PC-9 (cell line): ENCODE measurements around the gene CENPP. TPM values are rescaled to one million over a fixed set of nuclear protein-coding genes. Genes with fewer than 3 reads are reported as not detected.

Experiments
- BruUV-seq: library from RNA; stranded (reverse); fragments of 400-500 nt; replicated peaks from 2 replicates; lab custom pipeline; 2021; lab: Mats Ljungman, UMichigan
- CTCF ChIA-PET: fragments of 300-600 bp; sonication (Branson Sonifier 250); formaldehyde crosslinking; loops from one replicate; lab custom pipeline; 2022; ENCODE audit warnings: antibody characterized with exemption; lab: Charles Lee
- POLR2A ChIA-PET: fragments of 300-600 bp; sonication (Branson Sonifier 250); formaldehyde crosslinking; loops from one replicate; lab custom pipeline; 2022; ENCODE audit warnings: antibody characterized with exemption; ENCODE audit not compliant: unreplicated experiment; lab: Charles Lee
- DNase-seq, 2 experiments: peaks; one replicate each; pipeline versions ENCODE4 v3.0.0 to v3.0.0-alpha.2; 2015 to 2022; ENCODE audit warnings: mixed read lengths in 1 of 2
- H2AFZ ChIP-seq: fragments of 200-600 bp; sonication (generic); 2 replicates; pipeline ENCODE4 v1.8.1; 2017; ENCODE audit warnings: antibody characterized with exemption
- H3F3A ChIP-seq: fragments of 200-600 bp; sonication (generic); 2 replicates; pipeline ENCODE4 v1.8.1; 2017; ENCODE audit warnings: antibody characterized with exemption, mild to moderate bottlenecking, low read depth; ENCODE audit not compliant: insufficient read depth
- H3K27ac ChIP-seq: fragments of 200-600 bp; sonication (generic); 2 replicates; pipeline ENCODE4 v1.6.1; 2016; ENCODE audit warnings: mixed run types
- H3K27me3 ChIP-seq: fragments of 200-600 bp; sonication (generic); 2 replicates; pipeline ENCODE4 v1.6.1; 2016; ENCODE audit warnings: low read depth, mixed run types; ENCODE audit not compliant: insufficient read depth
- H3K36me3 ChIP-seq: fragments of 200-600 bp; sonication (generic); 2 replicates; pipeline ENCODE4 v1.6.1; 2016; ENCODE audit warnings: low read depth, mixed run types
- H3K4me1 ChIP-seq: fragments of 200-600 bp; sonication (generic); replicated peaks from 2 replicates; pipeline ENCODE4 v1.6.1; 2016; ENCODE audit warnings: mixed run types; ENCODE audit not compliant: insufficient read depth
- H3K4me2 ChIP-seq: fragments of 200-600 bp; sonication (generic); 2 replicates; pipeline ENCODE4 v1.6.1; 2017; ENCODE audit warnings: mixed run types
- H3K4me3 ChIP-seq: fragments of 200-600 bp; sonication (generic); 2 replicates; pipeline ENCODE4 v1.6.1; 2016; ENCODE audit warnings: mixed run types
- H3K79me2 ChIP-seq: fragments of 200-600 bp; sonication (generic); 2 replicates; pipeline ENCODE4 v1.6.1; 2017; ENCODE audit warnings: low read depth, mixed run types
- H3K9me2 ChIP-seq: fragments of 200-600 bp; sonication (generic); 2 replicates; pipeline ENCODE4 v1.8.1; 2017; ENCODE audit warnings: mild to moderate bottlenecking; ENCODE audit not compliant: insufficient read depth
- H3K9me3 ChIP-seq: fragments of 200-600 bp; sonication (generic); 2 replicates; pipeline ENCODE4 v1.8.1; 2016; ENCODE audit warnings: low read depth; ENCODE audit not compliant: insufficient read depth
- H4K20me1 ChIP-seq: fragments of 200-600 bp; sonication (generic); 2 replicates; pipeline ENCODE4 v1.8.1; 2017; ENCODE audit not compliant: insufficient read depth
- CTCF ChIP-seq: fragments of 200-600 bp; sonication (generic); conservative IDR thresholded peaks from 2 replicates; pipeline ENCODE4 v1.6.1; 2017; ENCODE audit warnings: mixed run types, antibody characterized with exemption, mild to moderate bottlenecking, moderate library complexity
- EZH2 ChIP-seq: fragments of 200-600 bp; sonication (generic); IDR thresholded peaks from 2 replicates; pipeline ENCODE4 v1.8.0; 2017; ENCODE audit warnings: antibody characterized with exemption, low read depth
- intact Hi-C: fragments of 100-400 bp; cut with micrococcal nuclease; formaldehyde crosslinking; loops from one replicate; pipeline ENCODE4 v1.10.0; 2022; ENCODE audit not compliant: unreplicated experiment
- total RNA-seq: library from RNA; stranded (reverse); gene quantifications from 2 replicates; pipeline ENCODE4 v1.2.3, GENCODE V29; 2021

Gene CENPP
- total RNA-seq, 1 experiment from 2014 or later: 10.0 TPM

DNA sequence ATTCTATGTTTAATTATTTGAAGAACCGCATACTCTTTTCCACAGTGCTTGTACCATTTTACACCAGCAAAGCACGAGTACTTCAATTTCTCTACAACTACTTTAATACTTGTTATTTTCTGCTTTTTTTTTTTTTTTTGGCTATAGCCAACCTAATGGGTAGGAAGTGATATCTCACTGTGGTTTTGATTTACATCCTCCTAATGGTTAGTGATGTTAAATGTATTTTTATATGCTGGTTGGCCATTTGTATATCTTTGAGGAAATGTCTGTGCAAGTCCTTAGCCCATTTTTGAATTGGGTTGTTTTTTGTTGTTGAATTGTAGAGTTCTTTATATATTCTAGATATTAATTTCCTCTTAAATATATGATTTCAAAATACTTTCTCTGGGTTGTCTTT, 56.0 kb downstream of the CENPP start:
- intact Hi-C loops: no loop called here
- Histone ChIP-seq H3K27me3 (no peaks in the 10 kb centered on the region), H2AFZ (no peak overlapping the region), H3K36me3 (no peaks in the 10 kb centered on the region), H4K20me1 (no peaks in the 10 kb centered on the region), H3K4me2 (no peak overlapping the region), H3F3A (no peaks in the 10 kb centered on the region), H3K9me3 (no peaks in the 10 kb centered on the region), H3K79me2 (no peaks in the 10 kb centered on the region), H3K4me1 (no peaks in the 10 kb centered on the region), H3K27ac (no peak overlapping the region), H3K9me2 (no peaks in the 10 kb centered on the region), H3K4me3 (no peak overlapping the region)
- no peak for TF ChIP-seq CTCF
- TF ChIP-seq EZH2: no peak
- ChIA-PET CTCF (no interaction called here), POLR2A (no interaction called here)
- no TSS peak for BruUV-seq
- no peak for DNase-seq

DNA sequence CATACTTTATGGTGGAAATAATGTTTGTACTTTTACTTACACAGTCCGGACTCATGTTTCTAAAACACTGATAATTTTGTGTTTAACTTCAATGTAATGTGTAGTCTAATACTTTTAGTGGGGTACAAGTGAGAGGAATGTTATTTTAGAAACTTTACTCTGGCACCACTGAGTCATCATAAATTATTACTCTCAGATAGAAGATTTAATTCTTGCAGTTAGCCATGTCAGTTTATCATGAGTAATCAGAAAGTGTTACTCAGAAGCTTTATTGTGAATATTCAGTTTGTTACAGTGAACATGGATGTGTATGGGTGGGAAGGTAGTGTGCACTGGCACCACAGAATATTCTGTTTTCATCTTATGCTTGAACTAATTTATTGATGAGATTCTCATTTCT, 58.6 kb downstream of the CENPP start:
- Histone ChIP-seq H4K20me1 (no peaks in the 10 kb centered on the region), H2AFZ (no peak overlapping the region), H3K27ac (no peak overlapping the region), H3F3A (no peaks in the 10 kb centered on the region), H3K36me3 (no peaks in the 10 kb centered on the region), H3K9me3 (no peaks in the 10 kb centered on the region), H3K4me1 (no peaks in the 10 kb centered on the region), H3K9me2 (no peaks in the 10 kb centered on the region), H3K79me2 (no peaks in the 10 kb centered on the region), H3K4me2 (no peak overlapping the region), H3K4me3 (no peak overlapping the region), H3K27me3 (no peaks in the 10 kb centered on the region)
- no peak for DNase-seq
- BruUV-seq: no TSS peak
- intact Hi-C loops: no loop called here
- ChIA-PET POLR2A (no interaction called here), CTCF (no interaction called here)
- TF ChIP-seq CTCF: no peak
- no peak for TF ChIP-seq EZH2

DNA sequence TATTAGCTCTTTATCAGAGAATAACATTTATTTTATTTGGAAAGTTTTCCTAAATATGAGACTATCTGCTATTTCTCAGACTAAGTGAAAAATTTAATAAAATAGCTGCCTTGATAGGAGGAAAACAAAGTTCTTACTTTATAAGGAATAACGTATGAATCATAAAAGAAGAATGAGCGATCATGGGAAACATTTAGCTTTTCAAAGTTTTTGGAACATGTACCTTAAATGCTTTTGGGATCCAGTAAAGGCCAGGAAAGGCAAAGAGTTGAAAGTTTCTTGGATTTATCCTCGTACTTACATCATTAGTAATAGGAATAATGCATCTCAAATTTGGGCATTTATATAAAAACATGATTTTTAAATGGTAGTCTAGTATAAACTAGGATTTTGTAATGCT, 59.2 kb downstream of the CENPP start:
- Histone ChIP-seq H3K4me1 (no peaks in the 10 kb centered on the region), H3K4me2 (no peak overlapping the region), H3K27me3 (no peaks in the 10 kb centered on the region), H3K79me2 (no peaks in the 10 kb centered on the region), H4K20me1 (no peaks in the 10 kb centered on the region), H3K36me3 (no peaks in the 10 kb centered on the region), H3F3A (no peaks in the 10 kb centered on the region), H3K9me3 (no peaks in the 10 kb centered on the region), H3K4me3 (no peak overlapping the region), H3K9me2 (no peaks in the 10 kb centered on the region), H2AFZ (no peak overlapping the region), H3K27ac (no peak overlapping the region)
- BruUV-seq: no TSS peak
- POLR2A ChIA-PET: interaction anchor here (0.7 kb wide), 1 partner anchor 96 kb away, joined by 7 read pairs; no protein-coding TSS in a partner anchor
- DNase-seq: no peak
- intact Hi-C loops: no loop called here
- CTCF ChIA-PET: no interaction called here
- TF ChIP-seq EZH2 (no peak), CTCF (no peak)
